ENCODE measurements around the gene TMEM266.
A peak's percentile ranks its signal among the peaks of the same experiment; 100 is the strongest.

The TMEM266 gene

GRCh38 chr15:76189106-76189505 lies 129.3 kb downstream of the TMEM266 start:
- no peak for DNase-seq

- no peak for DNase-seq
Observed at GRCh38 chr15:76190070-76190564, 130.3 kb downstream of the TMEM266 start.

- DNase-seq, result peak; percentile 61
Observed at GRCh38 chr15:76190751-76191538, 131.2 kb downstream of the TMEM266 start.

- DNase-seq, result no peak
Observed at GRCh38 chr15:76191539-76192244, 131.9 kb downstream of the TMEM266 start.

GRCh38 chr15:76192715-76193114 lies 132.9 kb downstream of the TMEM266 start:
- no peak for DNase-seq

- no peak for DNase-seq
Observed at GRCh38 chr15:76193934-76194333, 134.1 kb downstream of the TMEM266 start.

GRCh38 chr15:76195506-76196268 lies 135.9 kb downstream of the TMEM266 start:
- DNase-seq, result no peak

GRCh38 chr15:76196269-76197231 lies 136.8 kb downstream of the TMEM266 start:
- no peak for DNase-seq

GRCh38 chr15:76197703-76198455 lies 138.1 kb downstream of the TMEM266 start:
- no peak for DNase-seq

GRCh38 chr15:76198456-76199105 lies 138.8 kb downstream of the TMEM266 start:
- no peak for DNase-seq

GRCh38 chr15:76199106-76200082 lies 139.6 kb downstream of the TMEM266 start:
- no peak for DNase-seq

GRCh38 chr15:76200083-76200465 lies 140.3 kb downstream of the TMEM266 start:
- no peak for DNase-seq

- no peak for DNase-seq
Observed at GRCh38 chr15:76200641-76201105, 140.9 kb downstream of the TMEM266 start.

GRCh38 chr15:76201536-76202255 lies 141.9 kb downstream of the TMEM266 start:
- no peak for DNase-seq

GRCh38 chr15:76203346-76204108 lies 143.7 kb downstream of the TMEM266 start:
- DNase-seq, result no peak

- DNase-seq, result no peak
Observed at GRCh38 chr15:76204109-76204845, 144.5 kb downstream of the TMEM266 start.

GRCh38 chr15:76204916-76205460 lies 145.2 kb downstream of the TMEM266 start:
- no peak for DNase-seq

All from CD4-positive, alpha-beta T cell treated with Interleukin-10 for 1 hour (primary cell).